CD1c-positive myeloid dendritic cell (primary cell): Measurements from ENCODE around the gene PRKG1.
"Not testable (repeated sequence)": the region's sequence is repeated elsewhere in the genome, so short reads cannot be mapped to it uniquely, and the experiment has no call there.

Experiments
- DNase-seq: peaks from one replicate; pipeline ENCODE4 v3.0.0-alpha.2; 2016; ENCODE audit errors: extremely low spot score

PRKG1 gene

GRCh38 chr10:51422311-51423120, 348.2 kb downstream of the PRKG1 start:
- DNase-seq, result peak; percentile 46

- no peak for DNase-seq
These were observed 348.8 kb downstream of the PRKG1 start for GRCh38 chr10:51423121-51423452.

- no peak for DNase-seq
These were observed 351.1 kb downstream of the PRKG1 start for GRCh38 chr10:51425431-51425830.

GRCh38 chr10:51427758-51428157, 353.5 kb downstream of the PRKG1 start:
- DNase-seq, result no peak

GRCh38 chr10:51430506-51430905, 356.2 kb downstream of the PRKG1 start:
- no peak for DNase-seq

GRCh38 chr10:51433949-51434475, 359.7 kb downstream of the PRKG1 start:
- no peak for DNase-seq

GRCh38 chr10:51436805-51437204, 362.5 kb downstream of the PRKG1 start:
- no peak for DNase-seq

GRCh38 chr10:51439645-51440044, 365.4 kb downstream of the PRKG1 start:
- DNase-seq, result no peak

GRCh38 chr10:51445588-51445987, 371.3 kb downstream of the PRKG1 start:
- DNase-seq, result no peak

- no peak for DNase-seq
These were observed 372.8 kb downstream of the PRKG1 start for GRCh38 chr10:51447119-51447518.

GRCh38 chr10:51455762-51456161, 381.5 kb downstream of the PRKG1 start:
- DNase-seq, result not testable (repeated sequence)

GRCh38 chr10:51459476-51459875, 385.2 kb downstream of the PRKG1 start:
- no peak for DNase-seq

GRCh38 chr10:51462076-51462779, 387.9 kb downstream of the PRKG1 start:
- no peak for DNase-seq

GRCh38 chr10:51468424-51468823, 394.1 kb downstream of the PRKG1 start:
- no peak for DNase-seq

GRCh38 chr10:51469686-51470085, 395.4 kb downstream of the PRKG1 start:
- DNase-seq, result no peak

- DNase-seq, result no peak
These were observed 397.0 kb downstream of the PRKG1 start for GRCh38 chr10:51471271-51471670.

GRCh38 chr10:51472154-51472553, 397.9 kb downstream of the PRKG1 start:
- DNase-seq, result no peak

- DNase-seq, result no peak
These were observed 405.4 kb downstream of the PRKG1 start for GRCh38 chr10:51479711-51480110.

- DNase-seq, result no peak
These were observed 411.4 kb downstream of the PRKG1 start for GRCh38 chr10:51485668-51486067.

GRCh38 chr10:51487576-51487975, 413.3 kb downstream of the PRKG1 start:
- DNase-seq, result no peak

GRCh38 chr10:51488766-51489408, 414.6 kb downstream of the PRKG1 start:
- no peak for DNase-seq

GRCh38 chr10:51498424-51498823, 424.1 kb downstream of the PRKG1 start:
- DNase-seq, result no peak

- no peak for DNase-seq
These were observed 427.1 kb downstream of the PRKG1 start for GRCh38 chr10:51501396-51501795.
